ENCODE data around the gene THSD4.

Gene THSD4

GRCh38 chr15:71518661-71519060 is 403.4 kb downstream of the THSD4 start:
- no peaks in the 10 kb centered on the region for H4K20me1 ChIP-seq (ENCODE audit: insufficient read depth, low read length)
- no peaks in the 10 kb centered on the region for H3K36me3 ChIP-seq (replicated peaks; ENCODE audit: low read depth, low read length)
- no peaks in the 10 kb centered on the region for H3K9me3 ChIP-seq (ENCODE audit: insufficient read depth, low read length)
- H3K4me3 ChIP-seq (ENCODE audit: low read length) = no peak overlapping the region
- no peak overlapping the region for H3K9ac ChIP-seq (ENCODE audit: low read length)
- 0 out of 2 replicates have a peak, but pooled peaks cover 3% of the 10 kb centered on the region for H3K27me3 ChIP-seq (ENCODE audit: low read depth, low read length)
- no peak overlapping the region for H3K4me2 ChIP-seq (ENCODE audit: low read length)
- H3K4me1 ChIP-seq (ENCODE audit: low read length) = no peaks in the 10 kb centered on the region
- H2AFZ ChIP-seq (ENCODE audit: low read depth, low read length) = no peak overlapping the region
- H3K27ac ChIP-seq (ENCODE audit: low read length) = no peak overlapping the region
- H3K79me2 ChIP-seq (ENCODE audit: low read length) = no peaks in the 10 kb centered on the region
- no peak for TF ChIP-seq CTCF (IDR thresholded peaks at IDR 0.05; ENCODE audit: low read depth, low read length)
- no peak for TF ChIP-seq EZH2phosphoT487 (IDR thresholded peaks at IDR 0.05; ENCODE audit: low read depth)

GRCh38 chr15:71526060-71526820 is 411.0 kb downstream of the THSD4 start:
- H3K9me3 ChIP-seq (ENCODE audit: insufficient read depth, low read length) = no peaks in the 10 kb centered on the region
- no peaks in the 10 kb centered on the region for H3K36me3 ChIP-seq (replicated peaks; ENCODE audit: low read depth, low read length)
- no peak overlapping the region for H2AFZ ChIP-seq (ENCODE audit: low read depth, low read length)
- no peak overlapping the region for H3K9ac ChIP-seq (ENCODE audit: low read length)
- TF ChIP-seq CTCF (IDR thresholded peaks at IDR 0.05; ENCODE audit: low read depth, low read length) (no peak), EZH2phosphoT487 (IDR thresholded peaks at IDR 0.05; ENCODE audit: low read depth) (no peak)
- peaks cover 35% of the 10 kb centered on the region for H3K27me3 ChIP-seq (ENCODE audit: low read depth, low read length)
- no peak overlapping the region for H3K4me3 ChIP-seq (ENCODE audit: low read length)
- no peaks in the 10 kb centered on the region for H3K79me2 ChIP-seq (ENCODE audit: low read length)
- H3K27ac ChIP-seq (ENCODE audit: low read length) = no peak overlapping the region
- H3K4me2 ChIP-seq (ENCODE audit: low read length) = no peak overlapping the region
- peaks cover 14% of the 10 kb centered on the region for H3K4me1 ChIP-seq (ENCODE audit: low read length)
- no peaks in the 10 kb centered on the region for H4K20me1 ChIP-seq (ENCODE audit: insufficient read depth, low read length)

DNA sequence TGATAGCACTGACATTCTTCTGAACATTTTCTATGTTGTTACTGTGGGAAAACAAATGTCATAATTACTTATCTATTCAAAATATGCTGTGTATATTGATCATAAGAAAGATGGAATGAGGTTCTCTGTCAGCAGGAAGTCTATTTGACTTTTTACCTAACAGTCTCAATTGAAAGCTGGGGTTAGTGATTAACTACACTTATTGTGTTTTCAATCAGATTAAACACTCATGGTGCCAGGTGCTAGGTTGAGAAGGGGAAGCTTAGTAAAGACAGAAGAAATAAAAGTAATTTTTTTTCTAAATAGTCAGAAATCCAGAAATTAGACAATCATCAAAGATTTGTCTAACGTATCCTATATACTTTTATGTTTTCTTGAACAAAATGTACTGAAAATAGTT is 414.1 kb downstream of the THSD4 start:
- Histone ChIP-seq H3K36me3 (replicated peaks; ENCODE audit: low read depth, low read length) (no peaks in the 10 kb centered on the region), H3K27me3 (ENCODE audit: low read depth, low read length) (peaks cover 31% of the 10 kb centered on the region), H3K4me2 (ENCODE audit: low read length) (peak overlapping the region; percentile 23), H3K79me2 (ENCODE audit: low read length) (no peaks in the 10 kb centered on the region), H3K4me1 (ENCODE audit: low read length) (peaks cover 14% of the 10 kb centered on the region), H3K27ac (ENCODE audit: low read length) (no peak overlapping the region), H3K4me3 (ENCODE audit: low read length) (no peak overlapping the region), H3K9me3 (ENCODE audit: insufficient read depth, low read length) (no peaks in the 10 kb centered on the region), H2AFZ (ENCODE audit: low read depth, low read length) (no peak overlapping the region), H3K9ac (ENCODE audit: low read length) (no peak overlapping the region), H4K20me1 (ENCODE audit: insufficient read depth, low read length) (no peaks in the 10 kb centered on the region)
- no peak for TF ChIP-seq EZH2phosphoT487 (IDR thresholded peaks at IDR 0.05; ENCODE audit: low read depth)
- TF ChIP-seq CTCF (IDR thresholded peaks at IDR 0.05; ENCODE audit: low read depth, low read length) = no peak

DNA sequence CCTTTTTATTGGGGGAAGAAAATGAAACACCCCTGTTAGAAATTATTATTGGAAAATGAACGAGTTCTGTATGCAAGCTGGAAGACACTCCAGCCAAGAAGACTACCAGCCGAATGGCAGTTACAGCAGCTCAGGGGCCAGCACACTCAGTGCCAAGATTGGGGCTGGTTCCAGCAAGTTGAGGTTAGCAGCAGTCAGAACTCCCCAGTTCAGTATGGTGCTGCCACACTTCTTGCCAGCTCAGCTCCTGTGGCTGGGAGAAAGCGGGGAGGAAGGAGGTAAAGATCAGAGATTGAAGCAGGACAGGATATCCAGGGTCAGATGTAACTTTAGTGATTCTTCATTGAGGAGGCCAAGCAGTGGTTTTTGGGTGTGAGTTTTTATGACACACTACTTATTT is 414.8 kb downstream of the THSD4 start:
- no peak for TF ChIP-seq CTCF (IDR thresholded peaks at IDR 0.05; ENCODE audit: low read depth, low read length)
- TF ChIP-seq EZH2phosphoT487 (IDR thresholded peaks at IDR 0.05; ENCODE audit: low read depth) = no peak
- Histone ChIP-seq H3K4me1 (ENCODE audit: low read length) (peaks cover 14% of the 10 kb centered on the region), H3K36me3 (replicated peaks; ENCODE audit: low read depth, low read length) (no peaks in the 10 kb centered on the region), H2AFZ (ENCODE audit: low read depth, low read length) (no peak overlapping the region), H3K9me3 (ENCODE audit: insufficient read depth, low read length) (no peaks in the 10 kb centered on the region), H3K9ac (ENCODE audit: low read length) (no peak overlapping the region), H3K4me3 (ENCODE audit: low read length) (no peak overlapping the region), H4K20me1 (ENCODE audit: insufficient read depth, low read length) (no peaks in the 10 kb centered on the region), H3K27ac (ENCODE audit: low read length) (no peak overlapping the region), H3K4me2 (ENCODE audit: low read length) (no peak overlapping the region), H3K27me3 (ENCODE audit: low read depth, low read length) (peaks cover 28% of the 10 kb centered on the region), H3K79me2 (ENCODE audit: low read length) (no peaks in the 10 kb centered on the region)

Measured in OCI-LY3 (cell line).